Measurements from ENCODE around the gene TYW3.

TYW3 gene

DNA sequence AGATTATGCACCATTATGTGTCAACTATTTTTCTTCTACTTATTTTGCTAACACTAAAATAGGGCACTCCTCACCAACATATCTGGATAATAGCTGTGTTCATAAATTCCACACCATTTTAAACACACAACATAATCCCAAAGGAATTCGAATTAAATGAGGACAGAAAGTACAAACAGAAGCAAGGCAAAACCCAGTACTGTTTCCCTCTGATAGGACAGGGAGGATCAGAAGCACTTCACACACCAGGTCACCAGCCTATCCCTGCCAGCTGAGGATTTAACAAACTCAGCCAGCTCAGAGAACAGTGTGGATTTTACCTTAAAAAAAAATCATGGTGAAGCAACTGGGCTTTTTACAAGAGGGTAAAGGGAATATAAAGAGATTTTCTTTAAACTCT lies 20.1 kb upstream of the TYW3 start:
- no peak overlapping the region for H3K4me3 Mint-ChIP-seq
- no peaks in the 10 kb centered on the region for H3K27me3 Mint-ChIP-seq (ENCODE audit: low read depth)
- TF ChIP-seq, protein P1, sequence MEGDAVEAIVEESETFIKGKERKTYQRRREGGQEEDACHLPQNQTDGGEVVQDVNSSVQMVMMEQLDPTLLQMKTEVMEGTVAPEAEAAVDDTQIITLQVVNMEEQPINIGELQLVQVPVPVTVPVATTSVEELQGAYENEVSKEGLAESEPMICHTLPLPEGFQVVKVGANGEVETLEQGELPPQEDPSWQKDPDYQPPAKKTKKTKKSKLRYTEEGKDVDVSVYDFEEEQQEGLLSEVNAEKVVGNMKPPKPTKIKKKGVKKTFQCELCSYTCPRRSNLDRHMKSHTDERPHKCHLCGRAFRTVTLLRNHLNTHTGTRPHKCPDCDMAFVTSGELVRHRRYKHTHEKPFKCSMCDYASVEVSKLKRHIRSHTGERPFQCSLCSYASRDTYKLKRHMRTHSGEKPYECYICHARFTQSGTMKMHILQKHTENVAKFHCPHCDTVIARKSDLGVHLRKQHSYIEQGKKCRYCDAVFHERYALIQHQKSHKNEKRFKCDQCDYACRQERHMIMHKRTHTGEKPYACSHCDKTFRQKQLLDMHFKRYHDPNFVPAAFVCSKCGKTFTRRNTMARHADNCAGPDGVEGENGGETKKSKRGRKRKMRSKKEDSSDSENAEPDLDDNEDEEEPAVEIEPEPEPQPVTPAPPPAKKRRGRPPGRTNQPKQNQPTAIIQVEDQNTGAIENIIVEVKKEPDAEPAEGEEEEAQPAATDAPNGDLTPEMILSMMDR (IDR thresholded peaks at IDR 0.05; ENCODE audit: unreplicated experiment in 3 of 3), result no peak
- H3K9me3 Mint-ChIP-seq, result no peaks in the 10 kb centered on the region
- peak overlapping the region in 1 of 3 experiments; percentile 78 for H3K27ac Mint-ChIP-seq
- peaks cover 34% of the 10 kb centered on the region for H3K36me3 Mint-ChIP-seq (ENCODE audit: low read depth)
- H3K4me1 Mint-ChIP-seq, result no peaks in the 10 kb centered on the region

DNA sequence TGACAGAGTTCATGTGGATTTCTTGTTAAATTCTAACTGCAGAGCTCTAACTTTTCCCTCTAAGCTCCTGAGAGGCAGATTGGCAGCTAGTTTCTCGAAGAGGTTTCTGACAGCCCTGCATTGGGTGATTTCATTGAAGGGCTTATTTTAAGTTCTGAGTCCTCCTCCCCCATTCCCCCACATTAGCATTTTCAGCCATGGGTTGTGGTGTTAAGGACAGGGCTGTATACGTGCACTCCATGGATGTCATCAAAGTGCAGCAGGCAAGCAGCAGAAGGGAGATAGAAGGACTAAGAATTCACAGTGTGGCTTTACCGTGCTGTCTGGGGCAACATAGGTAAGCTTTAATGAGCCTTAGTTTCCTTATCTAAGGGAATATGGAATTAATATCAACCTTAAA lies 19.1 kb upstream of the TYW3 start:
- Mint-ChIP-seq H3K9me3 (no peaks in the 10 kb centered on the region), H3K4me1 (no peaks in the 10 kb centered on the region), H3K36me3 (ENCODE audit: low read depth) (peaks cover 24% of the 10 kb centered on the region), H3K27ac (peak overlapping the region in 1 of 3 experiments; percentile 55), H3K4me3 (no peak overlapping the region), H3K27me3 (ENCODE audit: low read depth) (no peaks in the 10 kb centered on the region)
- TF ChIP-seq, protein P1 (IDR thresholded peaks at IDR 0.05; ENCODE audit: unreplicated experiment in 3 of 3), result no peak

DNA sequence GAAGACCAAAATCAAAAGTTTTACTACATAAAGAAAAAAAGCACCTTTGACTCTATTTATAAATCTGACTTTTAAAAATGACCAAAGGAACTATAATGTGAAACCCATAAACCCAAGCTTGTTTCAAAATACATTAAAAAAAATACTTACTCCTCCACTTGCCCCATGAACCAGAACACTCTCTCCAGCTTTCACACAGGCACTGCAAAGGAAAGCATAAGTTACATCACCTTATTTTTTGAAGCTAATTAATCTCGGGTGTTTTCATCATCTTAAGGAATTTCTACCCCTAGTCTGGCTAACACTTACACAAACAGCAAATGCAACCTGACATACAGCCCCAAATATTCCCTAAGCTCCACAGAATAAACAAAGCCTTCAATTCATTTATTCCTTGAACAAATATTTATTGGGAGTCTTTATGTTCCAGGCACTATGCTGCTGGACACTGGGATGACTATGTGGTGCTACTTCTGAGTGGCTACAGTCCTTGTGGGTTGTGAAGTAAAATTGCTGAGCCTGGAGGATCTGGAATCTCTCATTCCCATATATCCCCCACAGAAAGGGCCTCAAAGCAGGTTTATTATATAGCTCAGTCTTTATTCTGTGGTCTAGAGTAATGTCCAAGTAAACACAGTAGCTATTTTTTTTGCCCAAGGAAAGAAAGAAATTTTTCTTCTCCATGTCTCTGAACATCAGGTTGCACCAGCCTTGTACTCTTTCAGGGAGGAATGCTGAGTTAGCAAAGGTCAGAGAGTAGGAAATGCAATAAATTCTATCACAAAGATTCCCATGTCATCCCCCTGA lies 18.3 kb upstream of the TYW3 start:
- no peaks in the 10 kb centered on the region for H3K9me3 Mint-ChIP-seq
- H3K4me3 Mint-ChIP-seq, result no peak overlapping the region
- no peaks in the 10 kb centered on the region for H3K4me1 Mint-ChIP-seq
- TF ChIP-seq, protein P1 (IDR thresholded peaks at IDR 0.05; ENCODE audit: unreplicated experiment in 3 of 3), result no peak
- H3K36me3 Mint-ChIP-seq (ENCODE audit: low read depth), result peaks cover 22% of the 10 kb centered on the region
- H3K27ac Mint-ChIP-seq, result peak overlapping the region in 2 of 3 experiments; percentile 57 to 90
- H3K27me3 Mint-ChIP-seq (ENCODE audit: low read depth), result no peaks in the 10 kb centered on the region

DNA sequence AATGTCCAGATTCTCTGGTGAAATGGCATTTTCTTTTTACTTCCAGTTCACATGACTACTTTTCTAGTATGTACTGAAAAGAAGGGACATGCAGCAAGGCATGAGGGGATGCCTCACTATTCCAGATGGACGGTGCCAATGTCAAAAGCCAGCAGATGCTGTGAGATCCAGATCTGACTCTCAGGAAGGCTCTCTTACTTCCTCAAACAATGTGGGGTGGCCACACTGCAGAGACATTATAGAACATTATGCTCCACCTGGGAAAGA lies 17.8 kb upstream of the TYW3 start:
- peak overlapping the region in 2 of 3 experiments; percentile 17 to 90 for H3K27ac Mint-ChIP-seq
- H3K27me3 Mint-ChIP-seq (ENCODE audit: low read depth), result no peaks in the 10 kb centered on the region
- no peaks in the 10 kb centered on the region for H3K9me3 Mint-ChIP-seq
- no peak overlapping the region for H3K4me3 Mint-ChIP-seq
- TF ChIP-seq, protein P1 (IDR thresholded peaks at IDR 0.05; ENCODE audit: unreplicated experiment in 3 of 3), result no peak
- H3K4me1 Mint-ChIP-seq, result no peaks in the 10 kb centered on the region
- H3K36me3 Mint-ChIP-seq (ENCODE audit: low read depth), result peaks cover 25% of the 10 kb centered on the region

DNA sequence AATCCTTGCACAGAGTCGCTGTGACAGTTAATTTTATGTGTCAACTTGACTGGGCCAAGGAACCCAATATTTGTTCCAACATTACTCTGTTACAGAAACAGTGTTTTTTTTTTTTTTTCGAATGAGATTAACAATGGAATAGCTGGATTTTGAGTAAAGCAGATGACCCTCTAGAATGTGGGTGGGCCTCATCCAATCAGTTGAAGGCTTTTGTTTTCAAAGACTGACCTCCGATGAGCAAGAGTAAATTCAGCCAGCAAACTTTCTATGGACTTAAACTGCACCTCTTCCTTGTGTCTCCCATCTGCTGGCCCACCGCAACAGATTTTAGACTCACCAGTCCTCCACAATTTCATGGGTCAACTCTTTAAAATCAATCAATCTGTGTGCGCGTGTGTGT lies 17.1 kb upstream of the TYW3 start:
- Mint-ChIP-seq H3K4me1 (no peaks in the 10 kb centered on the region), H3K27ac (no peak overlapping the region), H3K27me3 (ENCODE audit: low read depth) (no peaks in the 10 kb centered on the region), H3K9me3 (no peaks in the 10 kb centered on the region), H3K4me3 (no peak overlapping the region), H3K36me3 (ENCODE audit: low read depth) (peaks cover 26% of the 10 kb centered on the region)
- TF ChIP-seq, protein P1 (IDR thresholded peaks at IDR 0.05; ENCODE audit: unreplicated experiment in 3 of 3), result no peak

DNA sequence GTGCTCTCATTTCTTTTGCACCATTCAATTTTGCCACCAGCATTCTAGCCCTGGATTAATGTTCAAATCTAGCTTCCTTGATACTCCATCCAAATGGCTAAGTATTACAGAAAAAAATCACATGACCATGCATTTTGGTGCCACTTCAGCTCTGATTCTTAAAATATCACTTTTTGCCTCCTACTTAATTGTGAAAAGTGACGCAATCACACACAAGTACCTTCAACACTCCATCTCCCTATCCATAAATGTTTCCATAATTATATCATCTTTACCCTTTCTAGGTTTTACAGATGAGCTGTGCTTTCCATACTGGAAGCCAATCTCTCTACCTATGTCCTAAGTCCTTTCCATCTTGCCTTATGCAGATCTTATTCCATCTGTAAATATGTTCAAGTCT lies 16.1 kb upstream of the TYW3 start:
- Mint-ChIP-seq H3K4me3 (no peak overlapping the region), H3K4me1 (no peaks in the 10 kb centered on the region), H3K36me3 (ENCODE audit: low read depth) (peaks cover 29% of the 10 kb centered on the region), H3K27ac (no peak overlapping the region), H3K27me3 (ENCODE audit: low read depth) (no peaks in the 10 kb centered on the region), H3K9me3 (no peaks in the 10 kb centered on the region)
- TF ChIP-seq, protein P1 (IDR thresholded peaks at IDR 0.05; ENCODE audit: unreplicated experiment in 3 of 3), result no peak

All from nephron (organoid).